NCI-H2227 (cell line): ENCODE measurements around the gene MCF2L2.

Experiments used
- DNase-seq: peaks from one replicate; lab custom pipeline; 2025; ENCODE audit not compliant: unreplicated experiment; lab: John Stamatoyannopoulos, UW

MCF2L2 gene

DNA sequence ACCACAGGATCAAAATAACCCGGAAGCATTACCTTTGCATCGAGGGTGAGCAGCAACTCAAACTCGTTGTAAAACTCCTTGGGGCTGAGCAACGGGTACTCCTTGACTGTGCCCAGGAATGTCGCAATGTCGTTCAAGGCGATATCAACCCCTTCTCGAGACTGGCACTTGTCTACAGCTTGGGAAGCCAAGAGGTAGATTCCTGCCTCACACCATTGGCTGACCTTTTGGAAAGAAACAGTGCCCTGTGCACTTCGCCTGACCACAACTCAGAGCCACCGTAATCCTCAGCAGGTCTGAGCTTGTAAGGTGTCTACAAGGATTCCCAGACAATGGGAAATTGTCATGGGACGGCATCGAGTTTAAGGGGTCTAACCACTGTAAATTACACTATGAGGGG, 131.5 kb downstream of the MCF2L2 start:
- DNase-seq = no peak

DNA sequence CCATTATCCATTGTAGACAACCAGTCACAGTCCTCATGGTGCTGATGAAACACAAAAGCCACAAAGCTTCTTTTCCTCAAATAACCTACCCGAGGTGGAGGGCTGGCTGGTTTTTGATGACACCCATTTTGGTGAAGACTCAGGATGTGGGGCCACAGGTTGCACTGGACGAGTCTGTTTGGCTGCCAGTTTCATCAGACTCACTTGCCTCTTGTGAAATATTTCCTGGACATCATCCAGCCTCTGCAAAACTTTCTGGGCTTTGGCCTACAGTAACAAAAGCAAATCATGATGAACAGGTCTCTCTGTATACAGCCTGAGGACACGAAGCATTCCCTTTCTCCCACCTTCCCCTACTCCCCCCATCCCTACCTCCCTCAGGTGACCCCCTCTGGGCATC, 133.2 kb downstream of the MCF2L2 start:
- no peak for DNase-seq

DNA sequence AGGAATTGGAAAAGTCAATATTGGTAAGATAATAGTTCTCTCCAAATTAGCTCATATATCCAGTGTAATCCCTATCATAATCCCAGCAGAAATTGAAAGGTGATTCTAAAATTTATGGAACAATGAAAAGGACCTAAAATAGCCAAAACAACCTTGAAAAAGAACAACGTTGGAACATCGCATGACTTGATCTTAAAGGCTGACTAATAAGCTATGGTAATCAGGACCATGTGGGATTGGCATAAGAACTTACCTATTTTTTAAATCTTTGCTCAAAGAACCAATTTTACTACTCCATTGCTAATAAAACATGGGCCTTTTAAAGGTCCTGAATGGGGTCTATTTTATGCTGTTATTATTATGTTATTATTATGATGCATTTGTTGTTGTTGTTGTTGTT, 134.5 kb downstream of the MCF2L2 start:
- no peak for DNase-seq

DNA sequence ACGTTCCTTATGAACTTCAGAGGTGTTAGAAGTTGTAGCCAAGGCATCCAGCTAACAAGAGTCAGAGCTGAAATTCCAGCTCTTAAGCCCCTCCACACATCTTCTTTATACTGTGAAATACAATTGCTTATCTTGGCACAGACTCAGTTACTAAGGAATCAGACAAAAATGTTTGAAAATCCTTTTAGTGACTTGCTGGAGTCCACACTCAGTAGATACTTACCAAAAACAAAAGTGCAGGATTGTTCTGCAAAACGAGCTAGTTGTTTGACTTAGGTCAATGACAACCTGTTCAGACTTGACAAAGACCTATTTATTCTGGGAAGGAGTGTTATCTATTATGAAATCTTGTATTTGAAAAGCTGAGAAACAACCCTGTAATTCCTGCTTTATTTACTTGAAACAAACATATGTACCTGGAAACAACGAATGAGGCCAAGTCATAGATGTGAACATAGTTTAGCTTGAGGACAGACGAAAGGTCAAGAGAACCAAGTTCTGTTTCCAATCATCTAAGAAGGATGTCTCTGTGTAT, 136.9 kb downstream of the MCF2L2 start:
- DNase-seq = no peak

DNA sequence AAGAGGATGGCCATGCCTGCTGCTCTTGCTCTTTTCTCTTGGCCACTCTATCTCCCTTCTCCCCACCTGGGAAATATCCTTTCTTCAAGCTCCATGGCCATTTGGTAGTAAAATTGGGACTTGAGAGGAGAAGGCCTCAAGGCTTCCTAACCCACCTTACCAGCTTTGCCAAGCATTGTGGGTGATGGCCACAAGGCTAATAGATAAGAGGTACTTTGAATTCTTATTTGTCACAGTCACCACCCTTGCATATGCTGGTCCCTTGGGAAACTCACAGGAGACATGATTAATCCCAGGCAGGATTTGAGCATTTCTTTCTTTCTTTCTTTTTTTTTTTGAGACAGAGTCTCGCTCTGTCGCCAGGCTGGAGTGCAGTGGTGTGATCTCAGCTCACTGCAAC, 138.2 kb downstream of the MCF2L2 start:
- DNase-seq = no peak

DNA sequence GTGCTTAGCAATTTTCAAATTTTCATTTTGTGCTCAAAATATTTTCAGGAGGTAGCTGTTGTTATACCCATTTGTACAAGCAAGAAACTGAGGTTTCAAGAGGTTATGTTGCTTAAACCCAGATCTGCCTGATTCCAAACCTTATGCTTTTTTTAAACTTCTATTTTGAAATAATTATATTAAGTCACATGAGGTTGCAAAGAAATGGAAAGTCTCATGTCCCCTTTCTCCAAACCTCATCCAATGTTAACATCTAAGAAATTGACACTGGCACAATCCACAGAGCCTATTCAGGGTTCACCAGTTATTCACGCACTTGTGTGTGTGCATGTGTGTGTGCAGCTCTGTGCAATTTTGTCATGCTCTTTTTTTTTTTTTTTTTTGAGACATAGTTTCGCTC, 140.3 kb downstream of the MCF2L2 start:
- no peak for DNase-seq

DNA sequence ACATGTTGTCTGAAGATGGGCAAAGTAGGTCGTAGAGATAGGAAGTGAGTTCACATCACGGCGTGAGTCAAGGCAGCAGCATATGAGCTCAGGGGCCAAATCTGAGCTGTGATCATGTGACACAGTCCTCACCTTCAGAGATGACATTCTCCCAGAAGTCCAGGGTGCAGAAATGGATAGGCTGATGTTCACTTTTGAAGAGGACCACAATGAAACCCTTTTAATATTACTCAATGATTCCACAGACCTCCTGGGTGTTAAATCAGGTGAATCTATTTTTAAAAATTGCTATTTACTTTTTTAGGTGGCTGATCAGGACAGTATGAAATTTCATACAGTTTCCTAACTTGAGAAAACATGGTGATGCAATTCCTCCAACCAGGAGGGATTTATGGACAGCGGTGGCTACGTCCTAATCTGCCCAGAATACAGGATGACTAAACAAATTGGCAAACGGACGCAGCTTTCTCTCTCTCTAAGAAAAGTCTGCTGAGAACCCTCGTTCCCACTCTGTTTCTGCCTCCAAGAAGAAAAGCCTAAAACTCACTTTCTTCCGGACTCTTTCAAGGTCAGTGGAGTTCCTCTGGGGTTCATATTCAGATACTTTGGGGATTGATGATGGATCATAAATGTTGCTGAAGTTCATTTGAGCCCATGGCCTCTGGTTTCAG, 141.0 kb downstream of the MCF2L2 start:
- no peak for DNase-seq

DNA sequence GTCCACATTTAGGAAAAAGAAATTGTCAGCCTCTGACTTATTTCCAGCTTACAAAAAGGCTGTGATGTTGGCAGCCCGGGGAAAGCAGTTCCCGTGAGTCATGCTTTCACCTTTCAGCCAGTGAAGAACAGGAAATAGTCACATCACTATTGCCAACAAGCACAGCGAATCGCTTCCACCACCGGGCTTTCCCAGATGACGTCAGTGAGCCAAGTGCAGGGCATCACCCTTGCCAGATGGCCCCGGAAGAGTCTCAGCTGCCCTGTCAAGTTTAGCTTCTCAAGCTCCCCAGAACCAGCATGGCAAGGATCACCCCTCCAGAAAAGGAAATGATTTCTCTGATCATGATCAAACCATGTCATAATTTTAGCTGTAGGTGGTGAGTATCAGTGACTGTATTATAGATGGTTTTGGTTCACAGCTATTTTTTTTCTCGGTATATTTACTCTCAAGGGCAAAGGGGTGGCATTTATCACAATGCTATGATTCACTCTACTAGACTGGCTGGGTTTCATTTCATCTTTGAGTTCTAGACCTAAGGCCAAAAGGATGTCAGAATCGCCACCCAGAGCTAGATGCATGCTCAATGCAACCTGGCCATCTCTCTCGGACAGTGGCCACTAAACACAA, 142.5 kb downstream of the MCF2L2 start:
- peak; percentile 48 for DNase-seq

DNA sequence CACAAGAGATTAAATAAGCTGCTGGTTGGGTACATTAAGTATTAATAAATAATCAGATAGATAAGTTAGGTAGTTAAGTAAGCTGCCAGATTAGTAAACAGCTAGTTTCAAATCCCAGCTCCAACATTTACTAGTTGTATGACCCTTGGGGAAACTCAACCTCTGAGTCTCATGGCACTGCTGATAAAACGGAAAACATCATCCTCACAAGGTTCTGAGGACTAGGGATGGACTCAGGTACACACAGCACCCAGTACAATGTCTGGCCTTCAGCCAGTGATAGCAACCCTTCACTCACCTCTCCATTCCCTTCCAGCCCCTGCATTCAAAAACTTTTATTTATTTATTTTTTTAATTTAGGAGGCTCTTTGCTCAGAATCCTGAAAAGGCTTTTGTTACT, 143.1 kb downstream of the MCF2L2 start:
- DNase-seq = no peak

DNA sequence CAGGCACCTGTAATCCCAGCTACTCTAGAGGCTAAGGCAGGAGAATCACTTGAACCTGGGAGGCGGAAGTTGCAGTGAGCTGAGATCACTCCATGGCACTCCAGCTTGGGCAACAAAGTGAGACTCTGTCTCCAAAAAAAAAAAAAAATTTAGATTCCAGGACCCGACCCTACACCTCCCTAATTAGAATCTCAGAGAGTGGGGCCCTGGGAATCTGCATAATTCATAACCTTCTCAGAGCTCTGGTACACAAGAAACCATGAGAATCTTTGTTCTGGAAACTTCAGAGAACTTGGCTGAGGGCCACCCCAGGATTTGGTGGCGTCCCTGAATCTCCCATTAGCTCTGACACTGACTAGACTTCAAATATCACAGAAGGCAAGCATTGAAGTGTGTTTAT, 143.8 kb downstream of the MCF2L2 start:
- DNase-seq = no peak

DNA sequence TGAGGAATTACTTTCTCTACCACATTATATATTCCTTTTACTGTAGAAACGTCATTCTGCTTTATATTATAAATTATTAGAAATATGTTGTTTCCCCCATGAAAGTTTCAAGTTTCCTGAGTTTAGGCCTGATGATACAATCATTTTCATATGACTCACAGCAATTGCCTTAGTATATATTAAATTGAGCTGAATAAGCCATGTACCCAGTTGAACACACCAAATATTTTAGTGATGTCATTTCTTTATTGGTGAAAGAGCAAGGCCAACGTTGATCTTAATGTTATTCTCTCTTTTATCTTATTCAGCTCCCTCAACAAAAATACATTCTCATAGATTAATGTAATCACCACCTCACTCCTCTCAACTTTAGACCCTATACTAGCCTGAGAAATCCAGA, 144.5 kb downstream of the MCF2L2 start:
- DNase-seq = no peak

DNA sequence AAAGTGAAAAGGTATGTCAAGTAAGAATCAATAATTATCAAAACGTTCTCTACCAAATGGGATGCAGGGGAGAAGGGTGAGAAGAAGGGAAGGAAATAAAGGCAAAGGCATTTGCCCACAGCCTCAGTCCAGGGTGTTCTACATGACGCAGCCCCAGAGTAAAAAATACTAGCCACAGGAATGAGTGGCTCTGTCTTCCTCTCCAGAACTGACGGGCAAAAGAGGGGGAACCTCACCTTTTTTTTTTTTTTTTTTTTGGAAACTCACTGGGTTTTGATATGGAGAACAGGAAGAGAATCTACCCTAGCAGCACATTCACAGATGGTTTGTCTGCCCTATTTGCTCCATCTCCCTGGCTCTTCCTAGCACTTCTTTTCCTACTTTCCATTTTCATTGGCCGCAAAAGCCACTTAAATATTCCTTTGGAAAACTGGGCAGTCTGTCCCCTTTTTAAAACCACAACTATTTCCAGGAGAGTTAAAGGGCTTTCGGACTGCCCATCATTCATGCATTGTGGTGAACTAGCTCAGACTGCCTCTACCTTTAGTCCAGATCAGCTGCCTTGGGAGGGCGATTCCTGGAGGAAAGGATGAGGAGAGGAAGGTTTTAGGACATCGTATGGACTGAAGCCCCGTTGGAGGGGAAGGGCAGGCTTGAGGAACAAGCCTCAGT, 147.2 kb downstream of the MCF2L2 start:
- DNase-seq = no peak

DNA sequence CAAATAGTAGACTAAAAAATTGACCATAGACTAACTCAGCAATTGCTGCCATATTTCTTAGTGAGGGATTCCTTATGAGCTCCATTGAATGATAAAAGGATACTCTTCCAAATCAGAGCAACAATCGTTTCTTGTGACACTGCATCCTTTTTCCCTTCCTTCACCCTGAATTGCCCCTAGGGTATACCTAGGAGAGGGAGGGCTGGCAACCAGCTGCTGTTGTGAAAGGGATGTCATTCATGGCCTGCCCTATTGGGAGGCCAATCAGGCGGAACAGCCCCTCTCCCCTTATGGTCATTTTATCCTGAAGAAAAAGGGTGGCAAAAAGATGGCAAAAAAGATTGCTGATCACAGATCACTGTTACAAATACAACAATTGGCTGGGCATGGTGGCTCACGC, 149.0 kb downstream of the MCF2L2 start:
- no peak for DNase-seq

DNA sequence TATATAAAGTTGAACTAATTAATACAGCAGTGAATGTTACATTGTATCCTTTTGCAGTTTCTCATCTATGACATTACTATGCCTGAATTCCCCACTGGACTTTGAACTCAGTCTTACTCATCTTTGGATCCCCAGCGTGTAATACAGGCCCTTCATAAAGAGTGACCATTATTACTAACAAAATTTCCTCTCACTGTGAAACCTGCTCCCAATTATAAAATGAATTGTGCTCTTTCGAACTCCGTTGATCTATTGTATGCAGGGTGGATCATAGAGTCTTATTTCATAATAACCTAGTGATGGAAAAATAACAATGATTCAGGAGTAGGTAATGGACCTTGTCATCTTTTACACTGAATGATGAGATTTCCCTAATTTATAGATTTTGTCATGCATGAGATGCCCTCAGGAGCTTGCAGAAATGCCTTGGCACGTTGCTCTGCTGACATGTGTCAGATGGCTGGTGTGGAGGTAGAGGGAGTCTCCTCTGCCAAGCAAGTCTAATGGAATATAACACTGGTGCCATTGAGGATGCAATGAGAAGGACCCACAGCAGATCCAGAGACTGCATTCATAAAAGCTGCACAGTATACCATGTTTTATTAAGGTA, 149.8 kb downstream of the MCF2L2 start:
- DNase-seq = peak; percentile 20

DNA sequence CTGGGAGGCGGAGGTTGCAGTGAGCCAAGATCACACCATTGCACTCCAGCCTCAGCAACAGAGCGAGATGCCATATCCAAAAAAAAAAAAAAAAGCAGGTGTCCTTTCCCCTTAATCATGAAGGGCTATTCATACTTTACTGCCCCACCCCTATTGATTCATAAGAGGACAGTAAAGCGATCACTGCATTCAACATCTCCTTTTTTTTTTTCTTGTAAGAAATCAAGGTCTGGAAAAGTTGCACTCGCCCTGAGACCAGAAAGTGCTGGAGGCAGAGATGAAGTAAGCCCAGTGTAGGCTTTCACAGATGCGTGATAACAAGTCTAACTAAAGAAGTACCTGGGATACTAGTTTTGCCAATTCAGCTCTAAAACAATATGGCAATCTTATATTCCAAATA, 151.2 kb downstream of the MCF2L2 start:
- no peak for DNase-seq

DNA sequence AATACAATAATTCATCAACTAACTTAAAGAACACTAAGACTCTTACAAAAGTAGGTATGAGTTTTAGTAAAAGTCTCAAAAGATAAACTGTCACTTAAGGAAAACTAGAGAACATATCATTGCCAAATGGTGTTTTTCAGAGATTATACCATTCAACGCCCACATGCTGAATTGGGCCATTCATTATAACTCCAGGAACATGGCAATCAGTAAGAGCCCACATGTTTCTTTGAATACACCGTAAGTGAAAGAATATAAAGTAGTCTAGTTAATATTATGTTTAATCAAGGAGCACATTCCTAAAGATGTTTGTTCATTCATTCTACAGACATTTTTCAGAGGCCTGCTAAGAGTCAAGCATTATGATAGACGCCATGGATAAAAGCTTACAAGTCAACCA, 152.5 kb downstream of the MCF2L2 start:
- DNase-seq = no peak

DNA sequence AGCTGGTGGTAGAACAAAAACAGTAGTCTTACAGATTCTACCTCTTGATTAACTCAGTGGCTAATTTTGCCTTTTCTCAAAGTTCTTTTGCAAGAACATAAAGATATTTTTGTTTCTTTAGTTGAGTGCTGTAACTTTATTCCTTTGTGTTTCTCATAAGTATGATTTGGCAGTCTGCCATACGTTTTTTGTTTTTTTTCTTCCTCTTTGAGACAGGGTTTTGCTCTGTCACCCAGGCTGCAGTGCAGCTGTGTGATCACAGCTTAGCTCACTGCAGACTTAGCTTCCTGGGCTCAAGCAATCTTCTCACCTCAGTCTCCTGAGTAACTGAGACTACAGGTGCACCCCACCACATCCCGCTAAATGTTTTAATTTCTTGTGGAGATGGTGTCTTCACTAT, 153.0 kb downstream of the MCF2L2 start:
- no peak for DNase-seq

DNA sequence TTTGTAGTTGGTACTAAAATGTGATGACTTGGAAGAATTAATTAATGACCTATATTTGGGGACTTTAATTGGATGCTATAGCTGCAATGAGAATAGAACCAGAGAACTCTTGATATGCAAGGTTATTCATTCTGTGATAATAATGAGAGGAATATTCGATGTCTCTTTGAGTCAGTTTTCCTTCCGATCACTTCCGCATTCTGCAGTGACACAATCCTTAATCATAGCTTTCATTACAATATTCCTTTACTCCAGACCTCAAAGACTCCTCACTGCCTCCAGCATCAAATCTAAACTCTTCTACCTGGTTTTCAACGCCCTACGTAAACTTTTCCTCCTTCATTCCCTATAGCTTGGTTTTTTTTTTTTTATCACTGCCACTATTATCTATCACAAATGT, 153.8 kb downstream of the MCF2L2 start:
- no peak for DNase-seq

DNA sequence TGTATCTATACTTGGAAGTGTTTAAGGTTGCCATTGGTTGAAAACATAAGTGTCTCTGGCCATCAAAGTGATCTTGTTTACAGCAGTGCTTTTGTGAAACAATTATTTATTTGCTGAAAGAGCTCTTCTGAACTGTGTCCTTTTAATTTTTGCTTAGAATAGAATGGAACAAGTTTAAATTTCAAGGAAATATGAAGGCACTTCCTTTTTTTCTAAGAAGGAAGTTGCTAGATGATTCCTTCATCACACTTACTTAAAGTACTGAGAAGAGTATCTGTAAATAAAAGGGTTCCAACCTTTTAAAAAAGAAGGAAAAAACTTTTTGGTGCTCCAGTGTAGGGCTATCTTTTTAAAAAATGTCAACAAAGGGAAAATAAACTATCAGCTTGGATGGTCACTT, 155.6 kb downstream of the MCF2L2 start:
- DNase-seq = no peak

DNA sequence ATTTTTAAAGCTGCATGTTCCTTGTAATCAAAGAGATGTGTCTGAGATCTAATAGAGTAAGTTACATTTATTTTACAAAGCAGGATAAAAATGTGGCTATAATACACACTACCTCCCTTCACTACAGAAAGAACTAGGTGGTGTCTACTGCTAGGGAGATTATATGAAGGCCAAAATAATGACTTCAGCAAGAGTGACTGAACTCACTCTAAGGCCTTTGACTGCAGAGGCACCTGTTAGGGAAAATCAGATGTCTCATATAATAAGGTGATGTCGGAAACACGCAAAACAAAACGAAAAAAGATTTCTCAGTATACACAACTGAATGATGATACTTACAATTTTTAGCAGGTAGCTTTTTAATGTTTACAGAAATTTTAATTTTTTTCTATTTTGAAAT, 156.3 kb downstream of the MCF2L2 start:
- DNase-seq = no peak

DNA sequence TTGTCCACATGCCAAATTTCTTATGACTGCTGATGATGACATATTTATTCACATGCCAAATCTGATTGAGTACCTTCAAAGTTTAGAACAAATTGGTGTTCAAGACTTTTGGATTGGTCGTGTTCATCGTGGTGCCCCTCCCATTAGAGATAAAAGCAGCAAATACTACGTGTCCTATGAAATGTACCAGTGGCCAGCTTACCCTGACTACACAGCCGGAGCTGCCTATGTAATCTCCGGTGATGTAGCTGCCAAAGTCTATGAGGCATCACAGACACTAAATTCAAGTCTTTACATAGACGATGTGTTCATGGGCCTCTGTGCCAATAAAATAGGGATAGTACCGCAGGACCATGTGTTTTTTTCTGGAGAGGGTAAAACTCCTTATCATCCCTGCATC, 158.1 kb downstream of the MCF2L2 start:
- DNase-seq = no peak

DNA sequence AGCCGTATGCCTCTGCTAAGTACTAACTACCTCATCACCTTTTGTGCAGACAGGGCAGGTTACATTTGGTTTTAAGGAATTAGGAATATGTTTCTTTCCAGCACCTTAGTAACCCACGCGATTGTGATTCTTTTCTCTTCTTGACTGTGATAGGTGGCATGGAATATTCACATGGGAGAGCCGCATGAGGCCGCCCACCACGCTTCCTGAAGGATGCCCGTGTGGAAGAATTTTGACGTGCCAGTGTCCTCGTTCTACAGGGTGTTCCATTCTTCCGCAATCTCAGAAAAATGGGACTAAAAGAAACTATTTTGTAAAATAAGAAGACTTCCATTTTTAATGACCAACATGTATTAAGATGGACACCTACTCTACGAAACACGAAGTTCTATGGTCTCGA, 159.1 kb downstream of the MCF2L2 start:
- DNase-seq = no peak
